Mucosa of gallbladder (tissue), 1 donor: ENCODE measurements around the gene PRDM16. TPM values are rescaled to one million over a fixed set of nuclear protein-coding genes. Genes with fewer than 3 reads are reported as not detected.

Experiments
- DNase-seq: peaks from one replicate; pipeline ENCODE4 v3.0.0-alpha.2; 2020; ENCODE audit warnings: low spot score
- total RNA-seq: library from RNA; stranded (reverse); gene quantifications from one replicate; pipeline ENCODE4 v1.2.1, GENCODE V29; 2021
- donor health status: DM: no; HTN: no; CAD: no.

Gene PRDM16
- total RNA-seq, 1 donor from 2014 or later = 29.3 TPM

GRCh38 chr1:3443807-3444206, 374.8 kb downstream of the PRDM16 start:
- DNase-seq = no peak

GRCh38 chr1:3444298-3444697, 375.3 kb downstream of the PRDM16 start:
- DNase-seq = no peak

- DNase-seq = no peak
Observed at GRCh38 chr1:3444736-3445135, 375.7 kb downstream of the PRDM16 start.

GRCh38 chr1:3450202-3450863, 381.3 kb downstream of the PRDM16 start:
- no peak for DNase-seq

- no peak for DNase-seq
Observed at GRCh38 chr1:3450983-3451382, 382.0 kb downstream of the PRDM16 start.

- no peak for DNase-seq
Observed at GRCh38 chr1:3451994-3452865, 383.2 kb downstream of the PRDM16 start.

- DNase-seq = no peak
Observed at GRCh38 chr1:3452866-3453175, 383.8 kb downstream of the PRDM16 start.

- peak; percentile 78 for DNase-seq
Observed at GRCh38 chr1:3453203-3453761, 384.3 kb downstream of the PRDM16 start.

GRCh38 chr1:3453891-3454810, 385.1 kb downstream of the PRDM16 start, which contains the start of gene ARHGEF16:
ARHGEF16 (plus strand) TSS chr1:3454665; CDS start chr1:3463085, 8,420 bp downstream.
- DNase-seq = peak; percentile 86

- no peak for DNase-seq
Observed at GRCh38 chr1:3454811-3455618, 386.0 kb downstream of the PRDM16 start.

GRCh38 chr1:3455670-3456448, 386.9 kb downstream of the PRDM16 start:
- no peak for DNase-seq

- DNase-seq = no peak
Observed at GRCh38 chr1:3456449-3456963, 387.5 kb downstream of the PRDM16 start.

GRCh38 chr1:3456964-3457909, 388.2 kb downstream of the PRDM16 start:
- DNase-seq = no peak

GRCh38 chr1:3457910-3458883, 389.2 kb downstream of the PRDM16 start:
- no peak for DNase-seq

GRCh38 chr1:3459051-3459908, 390.3 kb downstream of the PRDM16 start:
- DNase-seq = no peak

GRCh38 chr1:3459940-3460671, 391.1 kb downstream of the PRDM16 start:
- DNase-seq = peak; percentile 88
